Naive thymus-derived CD8-positive, alpha-beta T cell (primary cell): ENCODE results near the gene TACR2. TPM values are rescaled to one million over a fixed set of nuclear protein-coding genes. Genes with fewer than 3 reads are reported as not detected.
A peak's percentile ranks its signal among the peaks of the same experiment; 100 is the strongest.

Experiments used
- ATAC-seq, 2 donors: fragments of 150-1000 bp; cut with Tn5 transposase in 1 of 2; sonication (Bioruptor Pico), chemical (Tn5 transposase) in 1 of 2; 1 replicate in 1 of 2; 2 replicates in 1 of 2; pipeline ENCODE4 v1.10.0; 2021; ENCODE audit warnings: mild to moderate bottlenecking in 2 of 2, moderate library complexity in 2 of 2
- POLR2A ChIA-PET: fragments of 350-600 bp; sonication (Branson Sonifier 250); formaldehyde crosslinking; loops from one replicate; lab custom pipeline; 2021; ENCODE audit warnings: antibody characterized with exemption; lab: Charles Lee
- DNase-seq, 10 donors: peaks; one replicate each; pipeline versions ENCODE4 v3.0.0 to v3.0.0-alpha.2; 2020 to 2022
- H3K27ac Mint-ChIP-seq, 10 donors: one replicate each; pipeline ENCODE4 v1.8.0; 2020 to 2022; ENCODE audit warnings: mild to moderate bottlenecking in 10 of 10, mixed read lengths in 10 of 10, moderate library complexity in 4 of 10, inconsistent platforms in 1 of 10
- H3K27me3 Mint-ChIP-seq, 5 donors: one replicate each; pipeline ENCODE4 v1.8.0; 2021 to 2022; ENCODE audit warnings: mixed read lengths in 5 of 5
- H3K36me3 Mint-ChIP-seq, 3 donors: one replicate each; pipeline ENCODE4 v1.8.0; 2020 to 2022; ENCODE audit warnings: mixed read lengths in 3 of 3, mild to moderate bottlenecking in 2 of 3, inconsistent platforms in 1 of 3
- H3K4me1 Mint-ChIP-seq, 4 donors: one replicate each; pipeline ENCODE4 v1.8.0; 2021 to 2022; ENCODE audit warnings: mixed read lengths in 4 of 4
- H3K4me3 Mint-ChIP-seq, 10 donors: one replicate each; pipeline ENCODE4 v1.8.0; 2020 to 2022; ENCODE audit warnings: mild to moderate bottlenecking in 10 of 10, mixed read lengths in 10 of 10, moderate library complexity in 6 of 10, inconsistent platforms in 1 of 10
- H3K9me3 Mint-ChIP-seq, 9 donors: one replicate each; pipeline ENCODE4 v1.8.0; 2020 to 2022; ENCODE audit warnings: mixed read lengths in 9 of 9, mild to moderate bottlenecking in 3 of 9, inconsistent platforms in 1 of 9, moderate library complexity in 1 of 9
- polyA plus RNA-seq, 3 donors: library from polyadenylated mRNA; unstranded; fragments of 300-500 nt; fragmentation: Illumina TruSeq; gene quantifications; one replicate each; pipeline ENCODE4 v1.2.3, GENCODE V29; 2021
- total RNA-seq, 8 experiments: library from RNA in 2 of 8; stranded (reverse) in 2 of 8; gene quantifications; one replicate each; pipeline ENCODE4 v1.2.3 and lab custom pipeline; 2021 to 2026

TACR2 gene
- total and polyA plus RNA-seq, 5 experiments from 2014 or later: not detected

DNA sequence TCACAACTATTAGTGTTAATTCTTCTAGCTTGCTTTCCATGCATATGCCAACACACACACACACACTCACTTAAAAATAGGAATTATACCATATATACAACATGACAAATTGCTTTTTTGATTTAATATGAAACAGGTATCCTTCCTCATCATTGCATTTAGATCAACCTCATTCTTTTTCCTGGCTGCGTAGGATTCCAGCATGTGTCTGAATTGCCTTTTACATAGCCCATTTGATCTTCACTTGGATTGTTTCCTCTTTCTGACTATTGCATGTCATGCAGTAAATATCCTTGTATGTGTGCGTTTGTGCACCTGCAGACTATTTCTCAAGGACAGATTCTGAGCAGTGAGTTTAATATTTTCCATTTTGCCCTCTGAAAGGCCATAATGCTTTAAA, 28.2 kb downstream of the TACR2 start:
- H3K36me3 Mint-ChIP-seq: peaks cover 4 to 78% (median 19%) of the 10 kb centered on the region in 3 donors
- H3K4me3 Mint-ChIP-seq: no peak overlapping the region
- H3K27ac Mint-ChIP-seq: peak overlapping the region in 4 of 10 donors; percentile 2 to 44 (median 24)
- no peaks in the 10 kb centered on the region for H3K9me3 Mint-ChIP-seq
- no peaks in the 10 kb centered on the region for H3K27me3 Mint-ChIP-seq
- ATAC-seq (no peak), DNase-seq (no peak)
- POLR2A ChIA-PET: interaction anchor here (1.1 to 2.2 kb wide), 2 partner anchors 23 to 150 kb away, joined by 5 read pairs; no protein-coding TSS in a partner anchor
- peaks cover 9 to 22% (median 19%) of the 10 kb centered on the region in 4 donors for H3K4me1 Mint-ChIP-seq

DNA sequence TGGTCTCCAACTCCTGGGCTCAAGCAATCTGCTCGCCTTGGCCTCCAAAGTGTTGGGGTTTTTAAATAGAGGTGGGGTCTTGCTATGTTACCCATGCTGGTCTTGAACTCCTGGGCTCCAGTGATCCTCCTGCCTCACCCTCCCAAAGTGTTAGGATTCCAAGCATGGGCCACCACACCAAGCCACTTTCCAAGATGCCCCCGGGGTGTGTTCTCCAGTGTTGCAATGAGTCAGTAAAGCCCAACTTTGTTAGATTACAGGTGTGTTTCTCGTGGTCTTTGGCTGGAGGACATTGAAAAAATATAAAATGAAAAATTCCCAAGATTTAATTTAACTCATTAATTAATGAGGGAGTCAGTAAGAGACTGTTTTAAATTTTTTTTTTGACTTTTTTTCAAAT, 29.2 kb downstream of the TACR2 start:
- H3K27me3 Mint-ChIP-seq: no peaks in the 10 kb centered on the region
- H3K4me1 Mint-ChIP-seq: peaks cover 7 to 20% (median 16%) of the 10 kb centered on the region in 4 donors
- H3K9me3 Mint-ChIP-seq: no peaks in the 10 kb centered on the region
- no peak overlapping the region for H3K4me3 Mint-ChIP-seq
- no peak for DNase-seq
- POLR2A ChIA-PET: no interaction called here
- no peak for ATAC-seq
- H3K27ac Mint-ChIP-seq: peak overlapping the region in 4 of 10 donors; percentile 15 to 72 (median 61)
- peaks cover 4 to 81% (median 20%) of the 10 kb centered on the region in 3 donors for H3K36me3 Mint-ChIP-seq

DNA sequence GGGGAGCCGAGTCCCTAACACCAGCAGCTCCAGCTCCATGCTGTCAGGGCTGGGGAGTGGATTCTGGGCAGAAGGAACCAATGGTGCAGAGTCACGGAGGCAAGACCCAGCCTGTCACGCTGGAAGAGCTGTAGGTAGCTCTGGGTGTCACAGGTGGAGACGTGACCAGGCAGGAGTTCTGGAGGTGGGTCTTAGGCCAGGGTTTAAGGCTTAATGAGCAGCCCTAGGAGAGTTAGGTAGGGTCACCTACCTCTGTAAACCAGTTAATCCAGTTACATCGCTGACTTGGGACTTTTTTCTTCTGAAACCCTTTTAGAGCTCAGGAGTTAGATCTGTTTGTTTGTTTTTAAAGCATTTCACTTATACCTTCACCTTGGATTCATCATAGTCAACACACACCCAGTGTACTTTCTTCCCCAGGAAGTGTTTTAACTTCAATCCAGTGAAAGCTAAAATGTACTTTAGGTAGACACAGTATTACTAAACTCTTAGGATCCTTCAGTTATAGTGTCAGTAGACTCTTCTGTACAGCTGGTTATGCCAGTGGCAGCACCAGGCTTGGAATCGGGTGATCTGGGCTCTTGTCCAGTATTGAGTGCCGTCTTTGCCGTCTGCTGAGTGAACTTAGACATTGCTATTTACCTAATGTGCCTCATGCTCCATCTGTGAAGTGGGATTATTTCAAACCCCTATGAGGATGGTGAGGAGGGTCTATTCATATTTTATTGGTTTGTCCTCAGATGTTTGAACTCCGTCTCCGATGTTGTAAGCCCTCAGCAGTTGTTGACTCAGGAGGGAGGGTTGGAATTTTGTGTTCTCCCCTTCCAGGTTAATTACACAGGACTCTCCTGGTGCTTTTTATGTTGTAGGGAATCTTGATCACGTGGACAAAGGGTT, 31.0 kb downstream of the TACR2 start:
- DNase-seq (no peak), ATAC-seq (no peak)
- POLR2A ChIA-PET: no interaction called here
- Mint-ChIP-seq H3K4me3 (no peak overlapping the region), H3K4me1 (peaks cover 4 to 13% (median 8%) of the 10 kb centered on the region in 4 donors), H3K27me3 (no peaks in the 10 kb centered on the region), H3K27ac (peak overlapping the region in 6 of 10 donors; percentile 2 to 85 (median 36)), H3K36me3 (peaks cover 4 to 90% (median 20%) of the 10 kb centered on the region in 3 donors), H3K9me3 (no peaks in the 10 kb centered on the region)

DNA sequence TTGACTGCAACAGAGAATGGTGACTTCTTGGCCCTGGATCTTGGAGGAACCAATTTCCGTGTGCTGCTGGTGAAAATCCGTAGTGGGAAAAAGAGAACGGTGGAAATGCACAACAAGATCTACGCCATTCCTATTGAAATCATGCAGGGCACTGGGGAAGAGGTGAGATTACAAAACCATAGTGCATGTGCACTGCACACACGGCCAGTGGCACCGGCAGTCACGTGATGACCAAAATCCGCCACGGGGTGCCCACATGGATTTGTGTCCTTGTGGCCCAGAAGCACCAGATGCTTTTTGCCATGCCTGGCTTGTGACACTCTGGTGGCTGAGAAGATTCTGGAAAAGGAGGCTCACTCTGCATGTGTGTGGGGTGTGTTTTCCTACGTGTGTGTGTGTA, 32.4 kb downstream of the TACR2 start:
- Mint-ChIP-seq H3K36me3 (peaks cover 4 to 96% (median 27%) of the 10 kb centered on the region in 3 donors), H3K27ac (peak overlapping the region in 4 of 10 donors; percentile 25 to 85 (median 64)), H3K27me3 (no peaks in the 10 kb centered on the region), H3K9me3 (no peaks in the 10 kb centered on the region), H3K4me1 (peaks cover 0 to 3% (median under 1%) of the 10 kb centered on the region in 4 donors), H3K4me3 (no peak overlapping the region)
- ATAC-seq (no peak), DNase-seq (no peak)
- POLR2A ChIA-PET: no interaction called here

DNA sequence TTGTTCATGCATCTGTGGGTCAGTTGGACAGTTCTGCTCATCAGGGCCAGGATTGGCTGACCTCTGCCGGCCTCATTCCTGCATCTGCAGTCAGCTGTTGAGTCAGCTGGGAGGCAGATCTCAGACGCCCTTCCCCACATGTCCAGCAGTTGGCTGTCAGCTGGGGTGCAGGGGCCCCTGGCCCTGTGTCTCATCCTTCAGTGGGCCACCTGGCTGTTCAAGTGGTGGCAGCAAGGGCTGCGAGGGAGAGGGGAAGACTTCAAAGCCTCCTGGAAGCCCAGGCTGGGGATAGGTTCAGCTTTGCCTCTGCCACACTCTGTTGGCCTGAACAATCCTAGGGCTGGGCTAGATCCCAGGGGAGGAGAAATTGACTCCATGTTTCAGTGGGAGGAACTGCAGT, 33.2 kb downstream of the TACR2 start:
- Mint-ChIP-seq H3K36me3 (peaks cover 9 to 96% (median 31%) of the 10 kb centered on the region in 3 donors), H3K27ac (peak overlapping the region in 6 of 10 donors; percentile 15 to 94 (median 48)), H3K27me3 (no peaks in the 10 kb centered on the region), H3K4me3 (no peak overlapping the region), H3K9me3 (no peaks in the 10 kb centered on the region), H3K4me1 (peaks cover 0 to 2% (median 0%) of the 10 kb centered on the region in 4 donors)
- POLR2A ChIA-PET: no interaction called here
- DNase-seq: no peak
- no peak for ATAC-seq

DNA sequence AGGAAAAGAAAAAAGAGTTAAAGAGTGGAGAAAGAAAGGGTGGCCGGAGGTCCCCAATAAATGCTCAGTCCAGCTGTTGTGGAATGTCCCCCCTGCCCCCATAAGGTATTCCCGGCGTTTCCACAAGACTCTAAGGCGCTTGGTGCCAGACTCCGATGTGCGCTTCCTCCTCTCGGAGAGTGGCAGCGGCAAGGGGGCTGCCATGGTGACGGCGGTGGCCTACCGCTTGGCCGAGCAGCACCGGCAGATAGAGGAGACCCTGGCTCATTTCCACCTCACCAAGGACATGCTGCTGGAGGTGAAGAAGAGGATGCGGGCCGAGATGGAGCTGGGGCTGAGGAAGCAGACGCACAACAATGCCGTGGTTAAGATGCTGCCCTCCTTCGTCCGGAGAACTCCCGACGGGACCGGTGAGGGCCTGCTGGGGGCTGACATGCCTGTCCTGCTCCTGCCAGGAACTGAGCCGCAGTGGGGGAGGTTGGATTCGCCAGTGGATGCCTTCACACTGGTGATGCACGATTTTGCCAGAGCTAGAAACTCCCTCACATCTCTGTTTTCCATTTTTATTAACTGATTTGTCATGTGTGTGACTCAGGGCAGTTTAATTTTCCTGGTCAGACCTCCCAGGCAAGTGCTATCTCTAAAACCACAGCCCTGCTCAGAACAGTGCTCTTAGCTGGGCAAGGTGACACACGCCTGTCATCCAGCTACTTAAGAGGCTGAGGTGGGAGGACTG, 34.2 kb downstream of the TACR2 start:
- Mint-ChIP-seq H3K27ac (peak overlapping the region in 4 of 10 donors; percentile 1 to 85 (median 44)), H3K4me3 (no peak overlapping the region), H3K36me3 (peaks cover 17 to 96% (median 27%) of the 10 kb centered on the region in 3 donors), H3K27me3 (no peaks in the 10 kb centered on the region), H3K4me1 (peaks cover 0 to 2% (median under 1%) of the 10 kb centered on the region in 4 donors), H3K9me3 (no peaks in the 10 kb centered on the region)
- POLR2A ChIA-PET: no interaction called here
- DNase-seq: no peak
- no peak for ATAC-seq

DNA sequence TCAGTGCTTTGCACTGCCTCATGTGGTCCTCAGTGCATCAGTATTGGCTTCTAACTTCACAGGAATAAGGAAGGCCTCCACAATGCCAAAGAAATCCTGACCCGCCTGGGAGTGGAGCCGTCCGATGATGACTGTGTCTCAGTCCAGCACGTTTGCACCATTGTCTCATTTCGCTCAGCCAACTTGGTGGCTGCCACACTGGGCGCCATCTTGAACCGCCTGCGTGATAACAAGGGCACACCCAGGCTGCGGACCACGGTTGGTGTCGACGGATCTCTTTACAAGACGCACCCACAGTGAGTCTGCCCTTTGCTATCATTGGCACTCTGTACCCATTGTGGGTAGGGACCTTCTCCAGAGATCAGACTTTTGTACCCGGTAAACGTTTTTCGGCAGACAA, 36.9 kb downstream of the TACR2 start:
- POLR2A ChIA-PET: no interaction called here
- Mint-ChIP-seq H3K4me1 (peaks cover 5 to 16% (median 10%) of the 10 kb centered on the region in 4 donors), H3K4me3 (no peak overlapping the region), H3K27ac (peak overlapping the region in 2 of 10 donors; percentile 39 to 56), H3K9me3 (no peaks in the 10 kb centered on the region), H3K36me3 (peaks cover 17 to 90% (median 23%) of the 10 kb centered on the region in 3 donors), H3K27me3 (no peaks in the 10 kb centered on the region)
- DNase-seq: no peak
- no peak for ATAC-seq

DNA sequence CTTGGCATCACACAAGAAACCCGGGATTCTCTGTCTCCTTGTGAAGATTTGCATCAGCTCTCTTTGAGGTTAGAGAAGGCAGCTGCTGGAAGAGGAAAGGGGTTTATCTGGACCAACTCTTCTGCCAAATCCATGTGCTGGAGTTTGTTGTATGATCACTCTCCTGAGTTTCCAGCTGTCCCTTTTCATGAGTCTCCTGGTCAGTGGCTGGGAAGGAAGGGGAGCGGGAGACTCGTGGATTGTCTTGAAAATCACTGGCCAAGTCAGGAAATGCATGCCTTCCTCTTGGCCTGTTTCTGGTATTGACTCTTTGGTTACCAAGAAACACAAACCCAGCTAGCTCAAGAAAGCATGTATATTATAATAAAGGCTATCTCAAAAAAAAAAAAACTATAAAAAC, 38.8 kb downstream of the TACR2 start:
- Mint-ChIP-seq H3K4me1 (peaks cover 17 to 34% (median 25%) of the 10 kb centered on the region in 4 donors), H3K4me3 (no peak overlapping the region), H3K27me3 (no peaks in the 10 kb centered on the region), H3K9me3 (no peaks in the 10 kb centered on the region), H3K36me3 (peaks cover 13 to 84% (median 18%) of the 10 kb centered on the region in 3 donors), H3K27ac (peak overlapping the region in 7 of 10 donors; percentile 3 to 80 (median 29))
- ATAC-seq: no peak
- DNase-seq: no peak
- POLR2A ChIA-PET: no interaction called here

DNA sequence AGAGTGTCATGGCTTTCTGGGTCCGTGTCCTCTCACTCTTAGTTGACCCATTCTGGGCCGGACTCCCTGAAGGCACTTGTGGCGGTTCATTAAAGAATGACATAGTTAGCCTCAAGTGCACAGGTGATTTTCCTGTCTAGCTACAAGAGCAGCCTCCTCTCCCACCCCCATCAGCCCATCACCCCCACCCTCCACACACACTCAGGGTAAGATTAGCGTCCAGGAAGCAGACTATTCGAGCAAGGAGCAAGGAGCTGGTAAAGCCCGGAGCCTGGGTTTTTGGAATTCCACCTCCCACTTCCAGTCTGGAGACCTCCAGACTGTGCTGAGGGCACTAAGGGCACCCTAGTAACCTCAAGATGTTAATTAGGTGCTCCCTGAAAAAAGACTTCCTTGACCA, 39.5 kb downstream of the TACR2 start:
- Mint-ChIP-seq H3K4me3 (no peak overlapping the region), H3K36me3 (peaks cover 13 to 80% (median 13%) of the 10 kb centered on the region in 3 donors), H3K4me1 (peaks cover 17 to 38% (median 27%) of the 10 kb centered on the region in 4 donors), H3K27me3 (no peaks in the 10 kb centered on the region), H3K9me3 (no peaks in the 10 kb centered on the region), H3K27ac (peak overlapping the region in 7 of 10 donors; percentile 25 to 60 (median 29))
- no peak for DNase-seq
- POLR2A ChIA-PET: no interaction called here
- no peak for ATAC-seq

DNA sequence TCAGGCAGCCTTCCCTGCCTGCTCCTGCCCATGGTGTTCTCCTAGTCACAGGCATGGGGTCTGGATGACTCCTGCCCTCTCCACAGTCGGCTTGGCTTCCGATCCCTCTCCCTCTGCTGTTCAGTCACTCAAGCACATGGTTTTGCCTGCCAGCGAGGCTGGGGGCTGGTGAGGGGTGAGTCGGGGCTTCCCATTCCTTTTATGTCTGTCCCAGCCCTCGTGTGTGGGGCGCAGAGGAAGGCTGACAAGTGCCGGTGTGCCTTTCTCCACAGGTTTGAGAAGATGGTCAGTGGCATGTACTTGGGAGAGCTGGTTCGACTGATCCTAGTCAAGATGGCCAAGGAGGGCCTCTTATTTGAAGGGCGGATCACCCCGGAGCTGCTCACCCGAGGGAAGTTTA, 40.1 kb downstream of the TACR2 start:
- DNase-seq (no peak), ATAC-seq (no peak)
- H3K36me3 Mint-ChIP-seq: peaks cover 13 to 80% (median 18%) of the 10 kb centered on the region in 3 donors
- H3K4me3 Mint-ChIP-seq: peak overlapping the region in 1 of 10 donors; percentile 6
- no peaks in the 10 kb centered on the region for H3K9me3 Mint-ChIP-seq
- peak overlapping the region in 5 of 10 donors; percentile 26 to 45 (median 43) for H3K27ac Mint-ChIP-seq
- H3K4me1 Mint-ChIP-seq: peaks cover 20 to 42% (median 30%) of the 10 kb centered on the region in 4 donors
- POLR2A ChIA-PET: interaction anchor here (2.5 kb wide), 1 partner anchor 58 kb away, joined by 10 read pairs; no protein-coding TSS in a partner anchor
- no peaks in the 10 kb centered on the region for H3K27me3 Mint-ChIP-seq

DNA sequence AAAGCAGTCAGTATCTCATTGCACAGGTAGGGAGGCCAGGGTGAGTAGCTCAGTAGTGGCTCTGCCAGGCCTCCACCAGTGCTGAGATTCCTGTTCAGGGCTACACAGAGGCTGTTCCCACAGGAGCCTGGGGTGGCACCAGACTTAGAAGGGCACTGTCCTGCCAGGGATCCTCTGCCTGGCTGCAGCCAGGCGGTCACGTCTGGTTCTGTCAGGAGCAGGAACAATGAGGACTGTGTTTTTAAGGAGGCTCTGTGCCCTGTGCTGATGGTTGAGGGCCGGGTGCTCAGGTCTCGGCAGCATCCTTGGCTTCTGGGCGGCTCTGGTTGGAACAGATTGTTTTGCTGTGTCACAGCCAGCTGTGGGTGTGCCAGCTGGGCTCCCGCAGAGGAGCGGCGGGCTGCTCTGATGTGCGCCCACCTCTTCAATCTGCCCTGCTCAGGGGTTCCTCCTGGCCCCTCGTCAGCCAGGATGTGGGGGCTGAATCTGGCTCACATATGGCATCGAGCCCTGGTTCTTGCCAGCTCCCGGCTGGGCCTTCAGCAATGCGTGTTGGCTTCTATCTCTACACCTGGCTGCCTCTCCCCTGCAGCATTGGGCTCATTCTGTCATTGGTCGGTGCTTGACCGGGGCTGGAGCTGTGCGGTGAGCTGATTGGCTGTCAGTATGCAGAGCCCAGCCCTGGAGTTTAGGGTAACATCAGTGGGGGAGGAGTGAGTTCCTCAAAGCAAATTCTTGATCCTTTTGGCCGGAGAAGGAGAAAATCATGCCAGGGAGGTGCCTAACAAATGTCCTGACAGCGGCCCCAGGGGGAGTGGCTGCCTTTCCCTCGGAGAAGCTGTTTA, 41.2 kb downstream of the TACR2 start:
- Mint-ChIP-seq H3K9me3 (no peaks in the 10 kb centered on the region), H3K27me3 (no peaks in the 10 kb centered on the region)

More for the DNA sequence above, 41.2 kb downstream of the TACR2 start:
- POLR2A ChIA-PET: interaction anchor here (1.3 to 2.5 kb wide), 2 partner anchors 48 to 57 kb away, joined by 5 to 10 read pairs; no protein-coding TSS in a partner anchor
- DNase-seq (peak in 2 of 10 donors; percentile 13 to 26), ATAC-seq (peak; percentile 54 to 63)
- H3K4me1 Mint-ChIP-seq: peaks cover 20 to 48% (median 33%) of the 10 kb centered on the region in 4 donors
- H3K36me3 Mint-ChIP-seq: peaks cover 13 to 81% (median 28%) of the 10 kb centered on the region in 3 donors
- peak overlapping the region in 5 of 10 donors; percentile 9 to 54 (median 33) for H3K4me3 Mint-ChIP-seq
- H3K27ac Mint-ChIP-seq: peak overlapping the region; percentile 45 to 94 (median 82)
